Activated gamma-delta T cell (primary cell): ENCODE measurements around the gene RHEBL1.

Source experiments
- DNase-seq: peaks from one replicate; lab custom pipeline; 2025; lab: John Stamatoyannopoulos, UW

The RHEBL1 gene

GRCh38 chr12:49019443-49020324 lies 50.1 kb downstream of the RHEBL1 start:
- DNase-seq, result no peak

DNA sequence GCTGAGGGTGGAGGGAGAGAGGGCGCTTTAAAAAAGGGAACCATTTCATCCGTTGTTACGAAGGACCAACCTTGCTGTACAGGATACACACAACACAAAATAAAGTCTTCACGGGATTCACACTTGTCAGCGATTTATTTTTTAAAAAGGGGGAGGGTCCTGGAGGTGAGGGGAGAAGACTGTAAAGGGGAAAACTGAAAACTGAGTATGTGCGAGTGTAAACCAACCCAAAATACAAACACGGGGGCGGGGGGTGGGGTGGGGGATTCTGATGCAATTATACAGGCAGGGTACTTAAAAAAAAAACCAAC lies 50.7 kb downstream of the RHEBL1 start:
- no peak for DNase-seq

DNA sequence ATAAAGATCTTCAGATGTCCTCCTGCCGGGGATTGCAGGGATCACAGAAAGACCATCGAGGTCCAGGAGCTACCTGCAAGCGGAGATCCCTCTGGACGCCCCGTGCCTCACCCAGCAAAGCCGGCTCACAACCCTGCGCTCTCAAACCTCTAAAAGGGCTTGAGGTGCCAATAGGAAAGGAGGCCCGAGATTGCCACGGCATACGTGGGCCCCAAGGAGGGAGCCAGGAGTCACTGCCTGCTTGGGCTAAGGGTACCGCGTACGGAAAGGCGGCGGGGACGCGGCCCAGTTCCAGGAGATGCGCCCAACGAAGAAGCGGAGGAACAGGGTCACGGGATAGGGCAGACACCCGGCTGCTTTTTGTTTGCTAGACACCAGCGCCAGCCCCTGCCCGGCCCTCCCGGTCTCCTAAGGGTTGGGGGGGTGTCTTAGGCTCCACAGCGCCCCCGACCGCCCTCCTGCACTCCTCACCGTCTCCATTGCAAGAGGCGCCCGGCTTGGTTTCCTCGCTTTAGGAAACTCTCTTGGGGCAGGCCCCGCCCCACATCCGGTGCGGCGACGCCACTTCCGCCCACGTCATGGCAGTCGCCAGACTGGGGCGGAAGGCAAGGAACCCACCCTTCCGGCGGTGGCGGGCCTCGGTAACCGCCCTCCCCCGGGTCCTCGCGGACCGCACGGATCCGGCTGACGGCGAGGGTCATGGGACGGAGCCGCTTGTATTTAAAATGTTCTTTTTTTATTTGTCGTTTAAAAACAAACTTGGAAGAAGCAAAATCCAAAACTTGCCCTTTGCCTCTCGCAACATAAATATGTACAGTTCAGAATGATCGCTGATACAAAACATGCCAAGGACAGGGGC lies 51.3 kb downstream of the RHEBL1 start, which contains the start of gene PRKAG1:
PRKAG1 (minus strand) TSS at position 516 of the 859 bp plus-strand sequence; CDS start at position 480, 36 bp downstream.
- DNase-seq, result peak; percentile 96

DNA sequence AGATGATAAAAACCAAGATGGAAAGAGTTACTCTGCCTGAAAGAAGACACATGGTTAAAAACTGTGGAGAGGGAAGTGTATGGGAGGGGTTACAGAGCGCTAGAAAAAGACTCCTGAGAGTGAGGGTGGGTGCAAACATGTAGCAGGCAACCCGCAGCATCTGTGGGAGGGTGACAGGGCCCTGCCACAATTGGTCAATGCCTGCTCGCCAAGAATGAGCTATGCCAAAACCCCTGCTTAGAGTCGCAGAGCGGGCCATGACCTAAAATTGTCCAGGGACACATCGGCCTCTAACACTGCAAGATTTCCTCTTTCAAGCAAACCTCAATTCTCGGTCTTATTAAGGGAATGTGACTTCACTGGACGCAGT lies 51.9 kb downstream of the RHEBL1 start:
- DNase-seq, result no peak

DNA sequence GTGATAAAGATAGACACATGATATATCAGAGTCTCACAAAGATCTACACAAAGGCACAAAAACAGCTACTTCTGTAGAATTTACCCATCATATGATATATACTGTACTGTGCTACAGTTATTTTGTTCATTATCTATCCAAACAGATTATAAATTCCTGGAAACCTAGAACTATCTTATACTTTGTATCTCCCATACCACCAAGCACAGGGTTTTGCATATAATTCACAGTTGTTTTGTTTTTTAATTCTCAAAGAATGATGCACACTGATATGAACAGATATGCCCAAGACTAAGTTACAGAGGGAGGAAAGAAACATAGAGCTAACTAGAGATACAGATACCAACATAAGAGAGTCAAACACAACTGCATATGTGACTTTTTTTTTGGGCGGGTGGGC lies 54.6 kb downstream of the RHEBL1 start:
- DNase-seq, result no peak
